OCI-LY1 (cell line): ENCODE data around the gene ROPN1L.

ENCODE experiments used
- H2AFZ ChIP-seq: fragments of 200-600 bp; sonication (generic), shearing (Covaris generic); 2 replicates; pipeline ENCODE4 v1.6.0; 2014; ENCODE audit warnings: antibody characterized with exemption, mild to moderate bottlenecking, low read length
- H3F3A ChIP-seq: fragments of 200-600 bp; sonication (generic), shearing (Covaris generic); 2 replicates; pipeline ENCODE4 v1.6.0; 2014; ENCODE audit warnings: mild to moderate bottlenecking, antibody characterized with exemption, low read length, moderate library complexity; ENCODE audit not compliant: insufficient read depth
- H3K27ac ChIP-seq: fragments of 200-600 bp; sonication (generic); 2 replicates; pipeline ENCODE4 v1.5.1; 2014; ENCODE audit warnings: low read length, mixed run types, mild to moderate bottlenecking, low read depth; ENCODE audit not compliant: poor library complexity, severe bottlenecking
- H3K27me3 ChIP-seq: fragments of 200-600 bp; sonication (generic); 2 replicates; pipeline ENCODE4 v1.6.0; 2014; ENCODE audit warnings: antibody characterized with exemption, mild to moderate bottlenecking, low read length, moderate library complexity; ENCODE audit not compliant: insufficient read depth
- H3K36me3 ChIP-seq: fragments of 200-600 bp; sonication (generic); 2 replicates; pipeline ENCODE4 v1.6.1; 2014; ENCODE audit warnings: mild to moderate bottlenecking, antibody characterized with exemption, low read length, moderate library complexity, mixed read lengths; ENCODE audit not compliant: insufficient read depth
- H3K4me1 ChIP-seq: fragments of 200-600 bp; sonication (generic); 2 replicates; pipeline ENCODE4 v1.5.1; 2014; ENCODE audit warnings: mild to moderate bottlenecking, low read length, moderate library complexity; ENCODE audit not compliant: insufficient read depth, severe bottlenecking
- H3K4me2 ChIP-seq: fragments of 200-600 bp; sonication (generic), shearing (Covaris generic); 2 replicates; pipeline ENCODE4 v1.6.1; 2014; ENCODE audit warnings: low read length
- H3K4me3 ChIP-seq: fragments of 200-600 bp; sonication (generic); 2 replicates; pipeline ENCODE4 v1.5.1; 2014; ENCODE audit warnings: low read length, low read depth, mild to moderate bottlenecking, mixed read lengths; ENCODE audit not compliant: poor library complexity, severe bottlenecking
- H3K79me2 ChIP-seq: fragments of 200-600 bp; shearing (Covaris generic); 2 replicates; pipeline ENCODE4 v1.6.1; 2016; ENCODE audit warnings: mixed run types, low read length, mixed read lengths; ENCODE audit not compliant: insufficient read depth
- H3K9ac ChIP-seq: fragments of 200-600 bp; sonication (generic), shearing (Covaris generic); 2 replicates; pipeline ENCODE4 v1.6.1; 2014; ENCODE audit warnings: mild to moderate bottlenecking, low read length, mixed read lengths
- H3K9me2 ChIP-seq: fragments of 200-600 bp; sonication (generic), shearing (Covaris generic); 2 replicates; pipeline ENCODE4 v1.6.1; 2014; ENCODE audit warnings: low read depth, mild to moderate bottlenecking, low read length, mixed read lengths
- H3K9me3 ChIP-seq: fragments of 200-600 bp; shearing (Covaris generic); 2 replicates; pipeline ENCODE4 v1.6.1; 2014; ENCODE audit warnings: low read length, mixed read lengths
- H4K20me1 ChIP-seq: fragments of 200-600 bp; sonication (generic), shearing (Covaris generic); 2 replicates; pipeline ENCODE4 v1.6.0; 2016; ENCODE audit warnings: mild to moderate bottlenecking, low read length; ENCODE audit not compliant: insufficient read depth
- CTCF ChIP-seq: fragments of 200-600 bp; sonication (generic), shearing (Covaris generic); IDR thresholded peaks from 2 replicates; pipeline ENCODE4 v1.5.1; 2017; ENCODE audit warnings: mild to moderate bottlenecking, antibody characterized with exemption, low read length, moderate library complexity, mixed read lengths
- EZH2 ChIP-seq: fragments of 200-600 bp; sonication (generic), shearing (Covaris generic); IDR thresholded peaks from 2 replicates; pipeline ENCODE4 v1.8.0; 2017; ENCODE audit warnings: borderline replicate concordance, mixed run types, mild to moderate bottlenecking, antibody characterized with exemption, low read length, moderate library complexity, mixed read lengths

ROPN1L gene

GRCh38 chr5:10474521-10475075, 32.9 kb downstream of the ROPN1L start:
- Histone ChIP-seq H3K9me3 (no peaks in the 10 kb centered on the region), H3K9me2 (no peaks in the 10 kb centered on the region), H3K27ac (no peak overlapping the region), H3K27me3 (peaks cover 11% of the 10 kb centered on the region; the same call in 1 of the 2 replicates), H3K4me3 (no peak overlapping the region), H2AFZ (no peak overlapping the region), H4K20me1 (no peaks in the 10 kb centered on the region), H3K4me1 (no peaks in the 10 kb centered on the region), H3K36me3 (no peaks in the 10 kb centered on the region), H3F3A (no peaks in the 10 kb centered on the region), H3K4me2 (no peak overlapping the region), H3K9ac (no peak overlapping the region), H3K79me2 (no peaks in the 10 kb centered on the region)
- TF ChIP-seq EZH2 (no peak), CTCF (no peak)

GRCh38 chr5:10475931-10476676, 34.4 kb downstream of the ROPN1L start:
- no peak overlapping the region for H3K9ac ChIP-seq

GRCh38 chr5:10476878-10477277, 35.2 kb downstream of the ROPN1L start:
- H3K4me1 ChIP-seq = no peaks in the 10 kb centered on the region
- H3K79me2 ChIP-seq = no peaks in the 10 kb centered on the region
- H3K9me2 ChIP-seq = no peaks in the 10 kb centered on the region
- no peaks in the 10 kb centered on the region for H4K20me1 ChIP-seq
- H3K27ac ChIP-seq = no peak overlapping the region
- H3K36me3 ChIP-seq = no peaks in the 10 kb centered on the region
- no peak overlapping the region for H3K4me3 ChIP-seq
- no peaks in the 10 kb centered on the region for H3K9me3 ChIP-seq
- H2AFZ ChIP-seq = no peak overlapping the region
- H3K9ac ChIP-seq = no peak overlapping the region
- H3K4me2 ChIP-seq = no peak overlapping the region
- TF ChIP-seq CTCF (no peak), EZH2 (no peak)
- no peaks in the 10 kb centered on the region for H3F3A ChIP-seq
- peaks cover 16% of the 10 kb centered on the region; the same call in 1 of the 2 replicates for H3K27me3 ChIP-seq

More at GRCh38 chr5:10475931-10476676, 34.4 kb downstream of the ROPN1L start:
- no peaks in the 10 kb centered on the region for H3K9me3 ChIP-seq
- H3K79me2 ChIP-seq = no peaks in the 10 kb centered on the region
- no peaks in the 10 kb centered on the region for H3K9me2 ChIP-seq
- peaks cover 16% of the 10 kb centered on the region; the same call in 1 of the 2 replicates for H3K27me3 ChIP-seq
- TF ChIP-seq CTCF (no peak), EZH2 (no peak)
- H3K27ac ChIP-seq = no peak overlapping the region
- H3F3A ChIP-seq = no peaks in the 10 kb centered on the region
- H3K4me2 ChIP-seq = no peak overlapping the region
- H4K20me1 ChIP-seq = no peaks in the 10 kb centered on the region
- H3K4me1 ChIP-seq = no peaks in the 10 kb centered on the region
- H3K4me3 ChIP-seq = no peak overlapping the region
- no peaks in the 10 kb centered on the region for H3K36me3 ChIP-seq
- H2AFZ ChIP-seq = no peak overlapping the region
